K562 (cell line): ENCODE results near the gene MBIP. TPM values are rescaled to one million over a fixed set of nuclear protein-coding genes. Genes with fewer than 3 reads are reported as not detected.

Experiments used
- ATAC-seq: fragments of 200-7000 bp; cut with Tn5 transposase; 3 replicates; pipeline ENCODE4 v1.9.1; 2020; ENCODE audit warnings: moderate library complexity
- BruUV-seq: library from RNA; stranded (reverse); fragments of 400-500 nt; replicated peaks from 2 replicates; lab custom pipeline; 2021; lab: Mats Ljungman, UMichigan
- CTCF ChIA-PET: fragments of 300-600 bp; formaldehyde crosslinking; extraction: SDS; loops from one replicate; lab custom pipeline; 2021; ENCODE audit warnings: low intra/inter-chr PET ratio; lab: Yijun Ruan, JAX
- POLR2A ChIA-PET: fragments of 300-600, 350-650 bp; sonication (Branson Sonifier 250); formaldehyde crosslinking; extraction: SDS; loops from one replicate; lab custom pipeline; 2021; ENCODE audit warnings: antibody characterized with exemption, inconsistent platforms; lab: Yijun Ruan, JAX
- DNase-seq, 4 experiments: peaks; one replicate each; pipeline versions ENCODE4 v3.0.0 to v3.0.0-alpha.2; 2011 to 2018; ENCODE audit warnings: low spot score in 3 of 4, mixed read lengths in 3 of 4; ENCODE audit errors: extremely low read depth in 1 of 4
- FAIRE-seq: peaks from 2 replicates; lab custom pipeline; 2011; peaks lifted over from hg19 to GRCh38; lab: Jason Lieb, UNC
- H2AFZ ChIP-seq: 2 replicates; pipeline ENCODE4 v1.6.0; 2011; ENCODE audit warnings: low read depth, low read length, control low read depth, inconsistent platforms
- H3K27ac ChIP-seq: fragments of 200-600 bp; 3 replicates; pipeline ENCODE4 v1.8.0; 2011; ENCODE audit warnings: low read depth, mild to moderate bottlenecking, control low read depth, inconsistent platforms, low read length, moderate library complexity, mixed read lengths; ENCODE audit errors: extremely low read depth
- H3K27me3 ChIP-seq, 2 experiments: fragments of 300-600 bp in 1 of 2; 2 replicates in 1 of 2; 3 replicates in 1 of 2; pipeline versions ENCODE4 v1.6.0 to v1.8.0; 2011; ENCODE audit warnings: inconsistent platforms in 2 of 2, low read length in 2 of 2, mild to moderate bottlenecking in 1 of 2, mixed read lengths in 1 of 2, moderate library complexity in 1 of 2; ENCODE audit not compliant: control insufficient read depth in 2 of 2, insufficient read depth in 2 of 2
- H3K36me3 ChIP-seq: fragments of 300-600 bp; 3 replicates; pipeline ENCODE4 v1.8.0; 2011; ENCODE audit warnings: mild to moderate bottlenecking, low read length, inconsistent platforms; ENCODE audit not compliant: control insufficient read depth, insufficient read depth
- H3K4me1 ChIP-seq, 2 experiments: fragments of 200-600 bp in 1 of 2; replicated peaks in 1 of 2; 2 replicates in 1 of 2; 3 replicates in 1 of 2; pipeline versions ENCODE4 v1.5.1 to v1.8.0; 2011; ENCODE audit warnings: inconsistent platforms in 2 of 2, low read length in 2 of 2, mild to moderate bottlenecking in 1 of 2, mixed read lengths in 1 of 2, moderate library complexity in 1 of 2; ENCODE audit not compliant: control insufficient read depth in 2 of 2, insufficient read depth in 2 of 2
- H3K4me2 ChIP-seq: 2 replicates; pipeline ENCODE4 v1.6.1; 2011; ENCODE audit warnings: low read length, control low read depth, inconsistent platforms, mixed read lengths; ENCODE audit not compliant: insufficient read depth
- H3K4me3 ChIP-seq: fragments of 200-600 bp; sonication (generic), shearing (Covaris generic); 2 replicates; pipeline ENCODE4 v1.5.1; 2016; ENCODE audit warnings: control low read depth, inconsistent platforms
- H3K79me2 ChIP-seq: fragments of 200-600 bp; 3 replicates; pipeline ENCODE4 v1.8.0; 2011; ENCODE audit warnings: low read length, inconsistent platforms; ENCODE audit not compliant: control insufficient read depth, insufficient read depth
- H3K9ac ChIP-seq, 2 experiments: 2 replicates each; pipeline versions ENCODE4 v1.6.0 to v1.6.1; 2011; ENCODE audit warnings: low read depth in 2 of 2, low read length in 2 of 2, control low read depth in 1 of 2, inconsistent platforms in 1 of 2, mild to moderate bottlenecking in 1 of 2, mixed read lengths in 1 of 2; ENCODE audit not compliant: insufficient read depth in 1 of 2
- H3K9me1 ChIP-seq: one replicate; pipeline ENCODE4 v1.6.0; 2011; ENCODE audit warnings: inconsistent platforms, mild to moderate bottlenecking, low read length, moderate library complexity; ENCODE audit not compliant: control insufficient read depth, insufficient read depth
- H3K9me3 ChIP-seq: replicated peaks from 2 replicates; pipeline ENCODE4 v1.5.1; 2011; ENCODE audit warnings: low read depth, low read length, inconsistent platforms; ENCODE audit not compliant: control insufficient read depth, insufficient read depth
- H4K20me1 ChIP-seq: replicated peaks from 2 replicates; pipeline ENCODE4 v1.6.1; 2011; ENCODE audit warnings: low read length, inconsistent platforms, mixed read lengths; ENCODE audit not compliant: control insufficient read depth, insufficient read depth
- ARID4B ChIP-seq: sonication (generic); formaldehyde crosslinking; IDR thresholded peaks from 2 replicates; pipeline ENCODE4 v1.8.0; 2022; ENCODE audit warnings: mild to moderate bottlenecking, missing genetic modification reagents
- ATF1 ChIP-seq, 2 experiments: fragments of 450-650 bp in 1 of 2; IDR thresholded peaks; 2 replicates each; pipeline ENCODE4 v1.6.1; 2016; ENCODE audit warnings: missing compliant biosample characterization in 1 of 2, missing genetic modification characterization in 1 of 2
- CGGBP1 ChIP-seq: fragments of 250-450 bp; sonication (Bioruptor Pico); IDR thresholded peaks from 2 replicates; pipeline ENCODE4 v1.9.0; 2021; ENCODE audit warnings: mild to moderate bottlenecking
- E2F1 ChIP-seq: sonication (generic); formaldehyde crosslinking; IDR thresholded peaks from 2 replicates; pipeline ENCODE4 v1.8.1; 2023; ENCODE audit warnings: mild to moderate bottlenecking, missing genetic modification reagents, moderate library complexity
- HDAC2 ChIP-seq: fragments of 450-650 bp; IDR thresholded peaks from 2 replicates; pipeline ENCODE4 v1.6.1; 2016; ENCODE audit warnings: mild to moderate bottlenecking
- HDAC3 ChIP-seq: fragments of 450-650 bp; IDR thresholded peaks from 2 replicates; pipeline ENCODE4 v1.6.1; 2018; ENCODE audit warnings: borderline replicate concordance, mild to moderate bottlenecking, moderate library complexity; ENCODE audit not compliant: partially characterized antibody
- HNRNPK ChIP-seq: fragments of 200-400 bp; formaldehyde crosslinking; IDR thresholded peaks from one replicate; pipeline ENCODE4 v1.6.1; 2018; ENCODE audit warnings: mild to moderate bottlenecking, low read depth, low read length; ENCODE audit not compliant: poor library complexity, severe bottlenecking
- LCOR ChIP-seq: sonication (generic); formaldehyde crosslinking; IDR thresholded peaks from 2 replicates; pipeline ENCODE4 v1.8.0; 2022; ENCODE audit warnings: mild to moderate bottlenecking, missing genetic modification reagents
- NR3C1 ChIP-seq: sonication (generic); formaldehyde crosslinking; IDR thresholded peaks from 2 replicates; pipeline ENCODE4 v1.8.1; 2022; ENCODE audit warnings: missing genetic modification reagents
- RAD51 ChIP-seq: fragments of 450-650 bp; IDR thresholded peaks from 2 replicates; pipeline ENCODE4 v1.7.1; 2016; ENCODE audit warnings: low read depth, mild to moderate bottlenecking, borderline replicate concordance
- RBM17 ChIP-seq: fragments of 200-400 bp; formaldehyde crosslinking; IDR thresholded peaks from 2 replicates; pipeline ENCODE4 v1.6.1; 2017; ENCODE audit warnings: low read depth, mild to moderate bottlenecking, low read length, borderline replicate concordance
- RNF2 ChIP-seq: sonication (generic); IDR thresholded peaks from 2 replicates; pipeline ENCODE4 v1.6.1; 2016
- ZBED1 ChIP-seq: IDR thresholded peaks from 2 replicates; pipeline ENCODE4 v1.6.1; 2014
- ZBTB1 ChIP-seq: sonication (generic); formaldehyde crosslinking; IDR thresholded peaks from 2 replicates; pipeline ENCODE4 v1.8.1; 2023; ENCODE audit warnings: missing genetic modification reagents, low read depth, mild to moderate bottlenecking, borderline replicate concordance
- ZFP91 ChIP-seq: sonication (generic); formaldehyde crosslinking; IDR thresholded peaks from 2 replicates; pipeline ENCODE4 v1.8.0; 2022; ENCODE audit warnings: mild to moderate bottlenecking, missing genetic modification reagents
- ZNF75A ChIP-seq: fragments of 450-650 bp; formaldehyde crosslinking; IDR thresholded peaks from 2 replicates; pipeline ENCODE4 v1.4.0; 2020; ENCODE audit warnings: mild to moderate bottlenecking
- ZNF780A ChIP-seq: fragments of 250-450 bp; sonication (Bioruptor Pico); IDR thresholded peaks from 2 replicates; pipeline ENCODE4 v1.5.0; 2021; ENCODE audit warnings: mild to moderate bottlenecking
- WGBS: fragments of 100-300 bp; shearing (Covaris generic); methylation state at CpG from one replicate; pipeline ENCODE4 v1.1.6; 2016; ENCODE audit warnings: low coverage, mixed read lengths; ENCODE audit not compliant: insufficient coverage; ENCODE audit errors: missing lambda C conversion rate; 5-methylcytosine and 5-hydroxymethylcytosine counted together
- in situ Hi-C: fragments of 300-500 bp; cut with MboI; formaldehyde crosslinking; loops from 4 replicates; pipeline ENCODE4 v1.15.0; 2018; ENCODE audit warnings: inconsistent platforms, mixed read lengths
- intact Hi-C: fragments of 100-400 bp; cut with micrococcal nuclease; formaldehyde crosslinking; loops from 2 replicates; pipeline ENCODE4 v1.14.2; 2022
- polyA plus RNA-seq, 8 experiments: library from polyadenylated mRNA; depleted of rRNA in 4 of 8; stranded (reverse) in 5 of 8; unstranded in 3 of 8; fragments of >200 nt; fragmentation: Nextera tagmentation in 2 of 8; fragmentation: Illumina TruSeq in 1 of 8; extraction: Ambion mirVana in 2 of 8; extraction: Trizol in 1 of 8; gene quantifications; 2 replicates each; pipeline versions ENCODE4 v1.2.1 to v1.2.3, GENCODE V29; 2011 to 2014; ENCODE audit warnings: inconsistent platforms in 1 of 8, missing spikeins in 1 of 8
- total RNA-seq, 7 experiments: library from RNA; depleted of rRNA in 6 of 7; stranded (reverse); fragments of >200 nt in 6 of 7; fragmentation: Illumina TruSeq in 2 of 7; extraction: Trizol in 2 of 7; gene quantifications; 2 replicates each; pipeline versions ENCODE4 v1.2.1 to v1.2.3, GENCODE V29; 2011 to 2021; ENCODE audit warnings: low replicate concordance in 1 of 7

MBIP gene
- total and polyA plus RNA-seq, 9 of the 15 experiments (the other 6 are each of a cell fraction or from before 2014, with no cell fraction given) = 8.4 to 31.1 (median 19.4) TPM

- H3K9me3 ChIP-seq = no peaks in the 10 kb centered on the region
- H3K27ac ChIP-seq = no peak overlapping the region
- intact Hi-C loops (no loop called here), in situ Hi-C loops (no loop called here)
- H3K36me3 ChIP-seq = no peaks in the 10 kb centered on the region
- no peaks in the 10 kb centered on the region for H4K20me1 ChIP-seq
- WGBS = 0% methylated on average over 3 of the region's 4 CpGs
- no peak overlapping the region for H3K4me2 ChIP-seq
- no peaks in the 10 kb centered on the region for H3K79me2 ChIP-seq
- CTCF ChIA-PET = no interaction called here
- H3K4me1 ChIP-seq = no peaks in the 10 kb centered on the region
- DNase-seq = no peak
- H3K9me1 ChIP-seq = no peaks in the 10 kb centered on the region
- no peak for ATAC-seq
- no peak overlapping the region for H2AFZ ChIP-seq
- BruUV-seq = no TSS peak
- POLR2A ChIA-PET = interaction anchor here (0.9 kb wide), 1 partner anchor 12 kb away, joined by 4 read pairs; the partner anchor contains the start of gene MBIP
- no peak overlapping the region for H3K4me3 ChIP-seq
- FAIRE-seq = no peak
- no peak overlapping the region for H3K9ac ChIP-seq
- no peaks in the 10 kb centered on the region for H3K27me3 ChIP-seq
- TF ChIP-seq ZFP91 (CRISPR knock-in tag) (no peak), RAD51 (no peak), E2F1 (CRISPR knock-in tag) (no peak), NR3C1 (CRISPR knock-in tag) (no peak), ARID4B (CRISPR knock-in tag) (no peak), ATF1 (CRISPR knock-in tag; IDR thresholded peaks at IDR 0.05) (no peak), ATF1 (tag; IDR thresholded peaks at IDR 0.05) (no peak), CGGBP1 (CRISPR knock-in tag) (no peak), ZBED1 (no peak), LCOR (CRISPR knock-in tag) (no peak), HNRNPK (no peak), ZNF75A (CRISPR knock-in tag) (no peak), HDAC2 (no peak), RBM17 (no peak), RNF2 (no peak), ZBTB1 (CRISPR knock-in tag) (no peak), HDAC3 (no peak), ZNF780A (CRISPR knock-in tag) (no peak)
Observed at GRCh38 chr14:36333119-36333518, 12.7 kb upstream of the MBIP start.
